ENCODE results near the gene CNTNAP2.

CNTNAP2 gene

GRCh38 chr7:147903536-147904218 is 1787.1 kb downstream of the CNTNAP2 start:
- no peak for DNase-seq (ENCODE audit: low read depth in 2 of 3, low spot score in 2 of 3)

- no peak for DNase-seq (ENCODE audit: low read depth in 2 of 3, low spot score in 2 of 3)
Measured at GRCh38 chr7:147904219-147904576, 1787.6 kb downstream of the CNTNAP2 start.

- DNase-seq (ENCODE audit: low read depth in 2 of 3, low spot score in 2 of 3), result no peak
Measured at GRCh38 chr7:147909431-147910148, 1793.0 kb downstream of the CNTNAP2 start.

- no peak for DNase-seq (ENCODE audit: low read depth in 2 of 3, low spot score in 2 of 3)
Measured at GRCh38 chr7:147911201-147911601, 1794.6 kb downstream of the CNTNAP2 start.

- DNase-seq (ENCODE audit: low read depth in 2 of 3, low spot score in 2 of 3), result no peak
Measured at GRCh38 chr7:147912291-147912690, 1795.7 kb downstream of the CNTNAP2 start.

GRCh38 chr7:147912946-147913638 is 1796.5 kb downstream of the CNTNAP2 start:
- no peak for DNase-seq (ENCODE audit: low read depth in 2 of 3, low spot score in 2 of 3)

- no peak for DNase-seq (ENCODE audit: low read depth in 2 of 3, low spot score in 2 of 3)
Measured at GRCh38 chr7:147915781-147916180, 1799.2 kb downstream of the CNTNAP2 start.

GRCh38 chr7:147916573-147916972 is 1800.0 kb downstream of the CNTNAP2 start:
- DNase-seq (ENCODE audit: low read depth in 2 of 3, low spot score in 2 of 3), result no peak

GRCh38 chr7:147923841-147924240 is 1807.2 kb downstream of the CNTNAP2 start:
- no peak for DNase-seq (ENCODE audit: low read depth in 2 of 3, low spot score in 2 of 3)

GRCh38 chr7:147937428-147937827 is 1820.8 kb downstream of the CNTNAP2 start:
- no peak for DNase-seq (ENCODE audit: low read depth in 2 of 3, low spot score in 2 of 3)

- DNase-seq (ENCODE audit: low read depth in 2 of 3, low spot score in 2 of 3), result no peak
Measured at GRCh38 chr7:147941381-147941780, 1824.8 kb downstream of the CNTNAP2 start.

GRCh38 chr7:147944321-147944720 is 1827.7 kb downstream of the CNTNAP2 start:
- DNase-seq (ENCODE audit: low read depth in 2 of 3, low spot score in 2 of 3), result no peak

GRCh38 chr7:147952918-147953317 is 1836.3 kb downstream of the CNTNAP2 start:
- DNase-seq (ENCODE audit: low read depth in 2 of 3, low spot score in 2 of 3), result no peak

GRCh38 chr7:147968046-147968610 is 1851.5 kb downstream of the CNTNAP2 start:
- DNase-seq (ENCODE audit: low read depth in 2 of 3, low spot score in 2 of 3), result no peak

GRCh38 chr7:147971606-147972110 is 1855.1 kb downstream of the CNTNAP2 start:
- no peak for DNase-seq (ENCODE audit: low read depth in 2 of 3, low spot score in 2 of 3)

GRCh38 chr7:147978201-147978600 is 1861.6 kb downstream of the CNTNAP2 start:
- no peak for DNase-seq (ENCODE audit: low read depth in 2 of 3, low spot score in 2 of 3)

- no peak for DNase-seq (ENCODE audit: low read depth in 2 of 3, low spot score in 2 of 3)
Measured at GRCh38 chr7:147978651-147979050, 1862.0 kb downstream of the CNTNAP2 start.

GRCh38 chr7:147980826-147981813 is 1864.5 kb downstream of the CNTNAP2 start:
- DNase-seq (ENCODE audit: low read depth in 2 of 3, low spot score in 2 of 3), result no peak

- DNase-seq (ENCODE audit: low read depth in 2 of 3, low spot score in 2 of 3), result no peak
Measured at GRCh38 chr7:147982307-147982706, 1865.7 kb downstream of the CNTNAP2 start.

- no peak for DNase-seq (ENCODE audit: low read depth in 2 of 3, low spot score in 2 of 3)
Measured at GRCh38 chr7:147984265-147984664, 1867.7 kb downstream of the CNTNAP2 start.
